SU-DHL-6 (cell line): ENCODE data around the gene ARID5A.

Source experiments
- H2AFZ ChIP-seq: fragments of 200-600 bp; sonication (generic); 2 replicates; pipeline ENCODE4 v1.6.1; 2014; ENCODE audit warnings: low read depth, mild to moderate bottlenecking, moderate library complexity, mixed read lengths, antibody characterized with exemption, low read length; ENCODE audit not compliant: severe bottlenecking
- H3F3A ChIP-seq: fragments of 200-600 bp; shearing (Covaris generic); 2 replicates; pipeline ENCODE4 v1.6.0; 2016; ENCODE audit warnings: antibody characterized with exemption, mild to moderate bottlenecking; ENCODE audit not compliant: insufficient read depth
- H3K27ac ChIP-seq: fragments of 200-600 bp; sonication (generic); 2 replicates; pipeline ENCODE4 v1.5.1; 2016; ENCODE audit warnings: low read depth, mild to moderate bottlenecking, low read length, moderate library complexity, mixed read lengths
- H3K27me3 ChIP-seq: fragments of 200-600 bp; sonication (generic), shearing (Covaris generic); 2 replicates; pipeline ENCODE4 v1.6.0; 2014; ENCODE audit warnings: mild to moderate bottlenecking, low read length
- H3K36me3 ChIP-seq: fragments of 200-600 bp; sonication (generic); 2 replicates; pipeline ENCODE4 v1.6.1; 2014; ENCODE audit warnings: mild to moderate bottlenecking, low read length, mixed read lengths
- H3K4me2 ChIP-seq: fragments of 300-600, 200-600 bp; shearing (Covaris generic), sonication (generic); 2 replicates; pipeline ENCODE4 v1.6.0; 2014; ENCODE audit warnings: low read length, low read depth, mild to moderate bottlenecking; ENCODE audit not compliant: poor library complexity, severe bottlenecking
- H3K4me3 ChIP-seq: fragments of 200-600 bp; sonication (generic); 2 replicates; pipeline ENCODE4 v1.5.1; 2014; ENCODE audit warnings: antibody characterized with exemption, low read length, mild to moderate bottlenecking, mixed read lengths; ENCODE audit not compliant: insufficient read depth, poor library complexity, severe bottlenecking
- H3K79me2 ChIP-seq: fragments of 200-600 bp; sonication (generic); 2 replicates; pipeline ENCODE4 v1.6.1; 2014; ENCODE audit warnings: mild to moderate bottlenecking, low read length, moderate library complexity; ENCODE audit not compliant: insufficient read depth
- H3K9ac ChIP-seq: fragments of 200-600 bp; sonication (generic); 2 replicates; pipeline ENCODE4 v1.7.0; 2014; ENCODE audit warnings: mild to moderate bottlenecking, low read length
- H3K9me2 ChIP-seq: fragments of 200-600 bp; sonication (generic); replicated peaks from 2 replicates; pipeline ENCODE4 v1.6.1; 2014; ENCODE audit warnings: low read length; ENCODE audit not compliant: insufficient read depth
- H3K9me3 ChIP-seq: fragments of 200-600 bp; sonication (generic); 2 replicates; pipeline ENCODE4 v1.6.1; 2014; ENCODE audit warnings: low read length, mixed read lengths; ENCODE audit not compliant: insufficient read depth
- H4K20me1 ChIP-seq: fragments of 200-600 bp; sonication (generic); 2 replicates; pipeline ENCODE4 v1.6.1; 2014; ENCODE audit warnings: low read depth, mild to moderate bottlenecking, antibody characterized with exemption, low read length, moderate library complexity, mixed read lengths
- EZH2phosphoT487 ChIP-seq: fragments of 200-600 bp; sonication (generic), shearing (Covaris generic); conservative IDR thresholded peaks from 2 replicates; pipeline ENCODE4 v1.6.1; 2018; ENCODE audit warnings: mild to moderate bottlenecking, antibody characterized with exemption, low read length, moderate library complexity, mixed read lengths
- TF ChIP-seq, protein P1 (sequence below): fragments of 200-600 bp; sonication (generic); IDR thresholded peaks from one replicate; pipeline ENCODE4 v1.5.1; 2017; ENCODE audit warnings: antibody characterized with exemption, mild to moderate bottlenecking, low read length, moderate library complexity; ENCODE audit not compliant: insufficient read depth, poor library complexity, severe bottlenecking

ARID5A gene

DNA sequence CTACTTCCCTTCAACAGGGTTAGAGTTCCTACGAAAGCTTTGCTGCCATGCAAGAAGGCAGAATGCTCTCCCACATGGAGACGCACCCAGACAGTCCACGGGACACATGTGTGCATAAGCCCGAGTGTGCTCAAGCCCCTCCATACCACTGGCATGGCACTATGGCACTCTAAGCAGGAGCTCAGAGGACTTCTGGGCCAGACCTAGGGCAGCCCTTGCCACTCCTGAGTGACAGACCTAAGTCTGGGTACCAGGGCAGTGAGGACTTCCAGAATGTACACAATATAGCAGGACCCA is 11.4 kb upstream of the ARID5A start:
- Histone ChIP-seq H3K9me3 (no peaks in the 10 kb centered on the region), H4K20me1 (no peaks in the 10 kb centered on the region), H3K4me3 (no peak overlapping the region), H3K27me3 (no peaks in the 10 kb centered on the region), H3K27ac (no peak overlapping the region), H3K9ac (no peak overlapping the region), H3K36me3 (no peaks in the 10 kb centered on the region), H3F3A (no peaks in the 10 kb centered on the region), H3K9me2 (no peaks in the 10 kb centered on the region), H3K4me2 (no peak overlapping the region), H2AFZ (no peak overlapping the region), H3K79me2 (no peaks in the 10 kb centered on the region)
- TF ChIP-seq, protein P1, sequence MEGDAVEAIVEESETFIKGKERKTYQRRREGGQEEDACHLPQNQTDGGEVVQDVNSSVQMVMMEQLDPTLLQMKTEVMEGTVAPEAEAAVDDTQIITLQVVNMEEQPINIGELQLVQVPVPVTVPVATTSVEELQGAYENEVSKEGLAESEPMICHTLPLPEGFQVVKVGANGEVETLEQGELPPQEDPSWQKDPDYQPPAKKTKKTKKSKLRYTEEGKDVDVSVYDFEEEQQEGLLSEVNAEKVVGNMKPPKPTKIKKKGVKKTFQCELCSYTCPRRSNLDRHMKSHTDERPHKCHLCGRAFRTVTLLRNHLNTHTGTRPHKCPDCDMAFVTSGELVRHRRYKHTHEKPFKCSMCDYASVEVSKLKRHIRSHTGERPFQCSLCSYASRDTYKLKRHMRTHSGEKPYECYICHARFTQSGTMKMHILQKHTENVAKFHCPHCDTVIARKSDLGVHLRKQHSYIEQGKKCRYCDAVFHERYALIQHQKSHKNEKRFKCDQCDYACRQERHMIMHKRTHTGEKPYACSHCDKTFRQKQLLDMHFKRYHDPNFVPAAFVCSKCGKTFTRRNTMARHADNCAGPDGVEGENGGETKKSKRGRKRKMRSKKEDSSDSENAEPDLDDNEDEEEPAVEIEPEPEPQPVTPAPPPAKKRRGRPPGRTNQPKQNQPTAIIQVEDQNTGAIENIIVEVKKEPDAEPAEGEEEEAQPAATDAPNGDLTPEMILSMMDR, result no peak
- TF ChIP-seq EZH2phosphoT487, result no peak

DNA sequence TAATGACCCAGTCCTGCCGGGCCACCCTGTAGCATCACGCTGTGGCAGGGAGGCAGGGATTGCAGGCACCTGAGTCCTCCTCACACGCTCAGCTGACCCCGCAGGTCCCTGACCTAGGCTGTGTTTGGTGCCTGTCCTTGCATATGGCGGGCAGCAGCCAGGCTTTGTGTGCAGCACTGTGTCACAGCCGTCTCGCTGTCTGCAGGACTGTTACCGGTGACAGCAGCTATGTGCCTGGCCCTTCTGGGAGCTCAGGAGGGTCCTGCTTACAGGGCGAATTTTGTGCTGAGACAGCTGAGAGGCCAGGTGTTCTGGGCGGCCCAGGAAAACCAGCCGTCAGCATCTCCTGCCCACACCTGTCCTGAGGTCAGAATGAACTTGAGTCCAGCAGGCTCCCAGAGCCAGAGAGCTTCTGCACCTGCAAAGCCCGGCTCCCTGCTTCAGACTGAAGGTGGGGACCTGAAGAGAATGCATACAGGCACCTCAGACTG is 10.4 kb upstream of the ARID5A start:
- Histone ChIP-seq H3K9me2 (no peaks in the 10 kb centered on the region), H3K36me3 (no peaks in the 10 kb centered on the region), H3K9ac (no peak overlapping the region), H3K4me3 (no peak overlapping the region), H2AFZ (no peak overlapping the region), H3K27ac (no peak overlapping the region), H4K20me1 (no peaks in the 10 kb centered on the region), H3K79me2 (no peaks in the 10 kb centered on the region), H3K9me3 (no peaks in the 10 kb centered on the region), H3F3A (no peaks in the 10 kb centered on the region), H3K27me3 (no peaks in the 10 kb centered on the region), H3K4me2 (no peak overlapping the region)
- no peak for TF ChIP-seq EZH2phosphoT487
- TF ChIP-seq, protein P1, result no peak

DNA sequence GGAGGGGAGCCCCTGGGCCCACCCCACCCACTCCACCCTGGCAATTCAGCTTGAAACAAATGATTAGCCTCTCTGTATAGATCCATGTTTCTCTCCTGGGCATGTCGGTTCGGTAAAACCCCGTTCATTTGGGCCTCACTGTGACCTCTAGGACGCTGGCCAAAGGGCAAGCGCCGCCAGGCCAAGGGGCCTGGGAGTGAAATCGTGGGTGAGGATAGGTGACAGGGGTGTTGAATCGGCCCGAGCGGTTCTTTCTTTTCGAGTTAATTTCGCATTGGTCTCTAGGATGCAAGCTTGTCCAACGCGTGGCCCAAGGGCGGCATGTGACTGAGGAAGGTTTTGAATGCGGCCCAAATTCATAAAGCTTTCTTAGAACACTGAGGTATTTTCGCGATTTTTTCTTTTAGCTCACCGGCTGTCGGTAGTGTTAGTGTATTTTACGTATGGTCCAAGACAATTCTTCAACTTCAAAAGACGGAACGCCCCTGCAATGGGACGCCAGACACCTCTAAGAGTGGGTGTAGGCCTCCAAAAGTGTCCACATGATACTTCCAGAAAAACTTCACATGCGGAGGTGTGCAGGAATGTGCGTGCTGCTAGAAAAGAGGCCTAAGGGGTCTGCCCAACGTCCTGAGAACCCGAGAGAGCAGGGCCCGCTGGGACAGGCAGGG is 9.8 kb upstream of the ARID5A start:
- no peaks in the 10 kb centered on the region for H3F3A ChIP-seq
- no peaks in the 10 kb centered on the region for H3K27me3 ChIP-seq
- H3K9me3 ChIP-seq, result no peaks in the 10 kb centered on the region
- no peak overlapping the region for H3K4me2 ChIP-seq
- H3K9me2 ChIP-seq, result no peaks in the 10 kb centered on the region
- H3K4me3 ChIP-seq, result no peak overlapping the region
- no peaks in the 10 kb centered on the region for H3K36me3 ChIP-seq
- TF ChIP-seq, protein P1, result no peak
- no peak for TF ChIP-seq EZH2phosphoT487
- no peaks in the 10 kb centered on the region for H4K20me1 ChIP-seq
- H3K79me2 ChIP-seq, result no peaks in the 10 kb centered on the region
- no peak overlapping the region for H3K9ac ChIP-seq
- H2AFZ ChIP-seq, result no peak overlapping the region
- no peak overlapping the region for H3K27ac ChIP-seq
